HS-5 (cell line): ENCODE results near the gene ZNF346.
"Not testable (repeated sequence)": the region's sequence is repeated elsewhere in the genome, so short reads cannot be mapped to it uniquely, and the experiment has no call there.

ENCODE experiments used
- DNase-seq: peaks from one replicate; pipeline ENCODE4 v3.0.0-alpha.2; 2012; ENCODE audit warnings: low read depth

ZNF346 gene

GRCh38 chr5:177022386-177023302 is at the start of gene ZNF346:
ZNF346 (plus strand) TSS chr5:177022696; CDS start chr5:177022739, 43 bp downstream.
- peak; percentile 58 for DNase-seq

DNA sequence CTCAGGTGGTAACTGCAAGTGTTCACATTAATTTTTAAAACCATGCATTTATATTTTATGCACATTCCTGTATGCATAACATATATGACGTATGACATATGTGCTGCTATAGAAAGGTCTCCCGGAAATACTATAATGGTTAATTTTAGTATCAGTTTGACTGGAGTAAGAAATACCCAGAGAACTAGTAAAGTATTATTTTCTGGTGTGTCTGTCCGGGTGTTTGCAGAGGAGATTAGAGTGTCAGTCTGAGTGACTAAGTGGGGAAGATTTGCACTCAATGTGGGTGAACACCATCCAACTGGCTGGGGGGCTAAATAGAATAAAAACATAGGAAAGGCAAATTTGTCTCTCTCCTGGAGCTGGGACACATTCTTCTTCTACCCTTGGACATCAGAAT is 42.8 kb upstream of the ZNF346 start:
- no peak for DNase-seq

GRCh38 chr5:176980818-176981217 is 41.7 kb upstream of the ZNF346 start:
- no peak for DNase-seq

GRCh38 chr5:176983112-176983511 is 39.4 kb upstream of the ZNF346 start:
- not testable (repeated sequence) for DNase-seq

DNA sequence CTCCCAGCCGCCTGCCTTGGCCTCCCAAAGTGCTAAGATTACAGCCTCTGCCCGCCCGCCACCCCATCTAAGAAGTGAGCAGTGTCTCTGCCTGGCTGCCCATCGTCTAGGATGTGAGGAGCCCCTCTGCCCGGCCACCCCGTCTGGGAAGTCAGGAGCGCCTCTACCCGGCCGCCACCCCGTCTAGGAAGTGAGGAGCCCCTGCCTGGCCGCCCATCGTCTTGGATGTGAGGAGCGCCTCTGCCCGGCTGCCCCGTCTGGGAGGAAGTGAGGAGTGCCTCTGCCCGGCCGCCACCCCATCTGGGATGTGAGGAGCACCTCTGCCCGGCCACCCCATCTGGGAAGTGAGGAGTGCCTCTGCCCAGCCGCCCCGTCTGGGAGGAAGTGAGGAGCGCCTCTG is 38.9 kb upstream of the ZNF346 start:
- DNase-seq: not testable (repeated sequence)

GRCh38 chr5:176984176-176984575 is 38.3 kb upstream of the ZNF346 start:
- DNase-seq: not testable (repeated sequence)

DNA sequence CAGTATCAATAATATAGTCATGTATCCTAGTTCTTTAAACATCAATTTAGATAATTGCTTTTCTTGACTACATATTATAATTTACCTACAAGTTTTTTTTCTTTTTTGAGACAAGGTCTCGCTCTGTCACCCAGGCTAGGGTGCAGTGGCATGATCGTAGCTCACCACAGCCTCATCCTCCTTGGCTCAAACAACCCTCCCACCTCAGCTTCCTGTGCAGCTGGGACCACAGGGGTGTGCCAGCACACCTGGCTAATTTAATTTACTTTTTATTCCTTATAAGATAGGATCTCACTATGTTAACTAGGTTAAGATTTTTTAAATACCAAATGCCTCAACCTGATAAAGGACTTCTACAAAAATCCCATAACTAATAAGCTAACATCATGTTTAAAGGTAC is 37.0 kb upstream of the ZNF346 start:
- DNase-seq: no peak

- no peak for DNase-seq
These were observed 36.2 kb upstream of the ZNF346 start for GRCh38 chr5:176986280-176986679.

GRCh38 chr5:176987583-176987982 is 34.9 kb upstream of the ZNF346 start:
- DNase-seq: no peak

GRCh38 chr5:176993081-176993480 is 29.4 kb upstream of the ZNF346 start:
- DNase-seq: not testable (repeated sequence)

DNA sequence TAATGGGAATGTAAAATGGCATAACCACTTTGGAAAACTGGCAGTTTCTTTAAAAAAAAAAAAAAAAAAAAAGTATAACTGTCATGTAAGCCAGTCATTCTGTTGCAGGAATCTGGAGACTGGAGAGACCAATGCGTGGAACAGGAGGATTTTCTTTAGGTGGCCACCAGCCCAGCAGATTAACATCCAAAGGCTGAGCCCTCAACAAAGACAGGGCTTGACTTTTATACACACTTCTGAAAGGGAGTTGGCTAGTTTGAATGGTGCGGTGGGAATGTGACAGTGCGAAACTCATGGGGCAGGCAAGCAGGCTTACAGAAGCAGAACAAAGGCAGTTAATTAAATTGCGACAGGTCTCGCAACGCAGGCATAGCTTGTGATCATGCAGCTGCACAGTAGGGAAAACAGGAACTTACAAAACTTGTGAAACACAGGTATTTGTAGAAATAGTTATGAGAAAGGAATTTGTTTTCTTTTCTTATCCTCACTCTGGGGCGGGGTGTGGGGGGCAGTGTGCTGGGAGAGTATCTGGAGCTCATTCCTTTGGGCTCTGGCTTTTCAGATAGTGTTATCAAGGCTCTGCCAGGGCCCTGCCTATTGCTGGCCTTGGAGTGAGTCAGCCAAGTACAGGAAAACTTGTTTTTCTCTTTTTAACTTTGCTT is 27.9 kb upstream of the ZNF346 start:
- DNase-seq: no peak

DNA sequence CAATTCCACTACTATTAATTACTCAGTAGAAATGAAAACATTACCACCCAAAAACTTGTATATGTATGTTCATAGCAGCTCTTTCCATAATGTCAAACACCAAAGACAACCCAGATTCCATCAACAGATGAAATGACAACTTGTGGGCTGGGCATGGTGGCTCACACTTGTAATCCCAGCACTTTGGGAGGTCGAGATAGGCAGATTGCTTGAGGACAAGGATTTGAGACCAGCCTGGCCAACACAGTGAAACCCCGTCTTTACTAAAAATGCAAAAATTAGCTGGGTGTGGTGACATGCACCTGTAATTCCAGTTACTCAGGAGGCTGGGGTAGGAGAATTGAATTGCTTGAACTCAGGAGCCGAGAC is 27.4 kb upstream of the ZNF346 start:
- DNase-seq: no peak

DNA sequence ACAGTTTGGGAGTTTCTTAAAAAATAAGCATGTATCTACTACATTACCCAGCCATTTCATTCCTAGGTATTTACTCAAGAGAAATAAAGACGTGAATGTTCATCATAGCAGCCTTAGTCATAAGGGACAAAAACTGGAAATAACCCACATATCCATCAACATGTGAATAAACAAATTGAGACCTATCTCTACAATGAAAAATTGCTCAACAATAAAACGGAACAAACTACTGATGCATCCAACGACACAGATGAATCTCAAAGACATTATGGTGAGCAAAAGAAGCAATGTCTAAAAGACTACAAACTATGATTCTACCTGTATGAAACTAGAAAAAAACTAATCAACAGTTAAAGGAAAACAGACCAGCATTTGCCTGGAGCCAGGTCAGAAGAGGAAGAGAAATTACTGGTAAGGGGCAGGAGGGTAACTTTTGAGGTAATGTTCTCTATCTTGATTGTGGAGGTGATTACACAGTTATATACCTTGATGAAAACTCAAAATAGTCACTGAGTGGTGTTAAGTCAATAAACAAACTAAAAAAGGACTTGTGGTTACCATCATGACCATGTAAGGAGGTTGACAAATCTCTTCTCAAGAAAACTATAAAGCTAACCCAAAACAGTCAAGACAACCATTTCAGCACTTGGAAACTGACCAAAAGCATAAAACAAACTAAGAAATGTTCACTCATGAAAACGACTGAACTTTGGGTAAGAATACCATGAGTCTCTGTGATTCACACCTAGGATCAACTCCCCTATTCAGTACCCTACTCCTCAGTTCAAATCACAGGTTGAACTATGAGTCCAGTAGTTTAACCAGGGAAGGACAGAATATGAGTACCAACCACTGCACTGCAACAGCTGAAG is 26.4 kb upstream of the ZNF346 start:
- DNase-seq: no peak

DNA sequence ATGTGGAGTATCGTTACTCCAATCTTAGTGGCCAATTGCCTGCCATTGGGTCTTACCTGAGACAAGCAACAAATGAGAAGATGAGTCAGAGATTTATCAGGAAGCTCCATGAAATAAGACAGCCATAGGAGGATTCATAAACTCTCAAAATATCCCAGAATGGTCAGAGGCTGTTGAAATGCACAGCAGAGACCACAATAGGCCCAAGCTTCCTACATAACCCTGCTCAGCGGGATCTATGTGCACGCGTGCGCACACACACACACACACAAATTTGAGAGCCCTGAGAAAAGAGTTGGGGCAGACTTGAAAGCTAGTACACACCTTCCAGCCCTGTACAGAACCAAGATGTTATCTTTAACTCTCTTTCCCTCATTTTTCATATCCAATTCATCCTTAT is 25.7 kb upstream of the ZNF346 start:
- no peak for DNase-seq

- no peak for DNase-seq
These were observed 23.7 kb upstream of the ZNF346 start for GRCh38 chr5:176998828-176999227.

DNA sequence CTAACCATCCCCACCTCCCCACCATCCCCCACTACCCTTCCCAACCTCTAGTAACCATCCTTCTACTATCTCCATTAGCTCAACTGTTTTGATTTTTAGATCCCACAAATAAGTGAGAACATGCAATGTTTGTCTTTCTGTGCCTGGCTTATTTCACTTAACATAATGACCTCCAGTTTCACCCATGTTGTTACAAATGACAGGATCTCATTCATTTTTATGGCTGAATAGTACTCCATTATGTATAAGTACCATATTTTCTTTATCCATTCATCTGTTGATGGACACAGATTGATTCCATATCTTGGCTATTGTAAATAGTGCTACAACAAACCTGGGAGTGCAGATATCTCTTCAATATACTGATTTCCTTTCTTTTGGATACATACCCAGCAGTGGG is 23.0 kb upstream of the ZNF346 start:
- not testable (repeated sequence) for DNase-seq

DNA sequence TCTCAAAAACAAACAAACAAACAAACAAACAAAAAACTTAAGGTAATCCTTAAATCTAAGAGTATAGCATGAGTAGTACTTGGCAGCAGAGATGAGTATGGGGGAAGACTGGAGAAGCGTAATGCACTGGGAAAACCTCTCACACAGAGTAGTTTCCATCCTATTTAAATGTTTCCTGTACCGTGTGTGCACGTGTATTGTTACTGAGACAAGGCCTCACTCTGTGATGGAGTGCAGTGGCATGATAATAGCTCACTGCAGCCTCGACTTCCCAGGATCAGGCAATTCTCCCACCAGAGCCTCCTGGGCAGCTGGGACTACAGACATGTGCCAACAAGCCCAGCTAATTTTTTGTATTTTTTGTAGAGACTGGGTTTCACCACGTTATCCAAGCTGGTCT is 18.8 kb upstream of the ZNF346 start:
- DNase-seq: no peak

- DNase-seq: no peak
These were observed 17.5 kb upstream of the ZNF346 start for GRCh38 chr5:177004961-177005360.

GRCh38 chr5:177005619-177006264 is 16.8 kb upstream of the ZNF346 start:
- no peak for DNase-seq

- peak; percentile 75 for DNase-seq
These were observed 16.1 kb upstream of the ZNF346 start, which contains the start of gene UIMC1 for GRCh38 chr5:177006265-177006972. UIMC1 (minus strand) TSS chr5:177006779; CDS start chr5:176982615, 24,164 bp downstream.

GRCh38 chr5:177008716-177009115 is 13.8 kb upstream of the ZNF346 start:
- DNase-seq: no peak
